NCI-H82 (cell line): ENCODE measurements around the gene EML4.
A peak's percentile ranks its signal among the peaks of the same experiment; 100 is the strongest.
"Not testable (repeated sequence)": the region's sequence is repeated elsewhere in the genome, so short reads cannot be mapped to it uniquely, and the experiment has no call there.

Experiments
- DNase-seq: peaks from one replicate; lab custom pipeline; 2025; lab: John Stamatoyannopoulos, UW

EML4 gene

GRCh38 chr2:42169100-42169873, at the start of gene EML4:
EML4 (plus strand) TSS chr2:42169353; CDS start chr2:42169612, 259 bp downstream.
- DNase-seq = peak; percentile 93

GRCh38 chr2:42123426-42123825, 45.7 kb upstream of the EML4 start:
- DNase-seq = no peak

- DNase-seq = no peak
Observed at GRCh38 chr2:42124011-42124785, 45.0 kb upstream of the EML4 start.

- peak; percentile 67 for DNase-seq
Observed at GRCh38 chr2:42125841-42126594, 43.1 kb upstream of the EML4 start.

GRCh38 chr2:42126873-42127272, 42.3 kb upstream of the EML4 start:
- DNase-seq = not testable (repeated sequence)

GRCh38 chr2:42127425-42128424, 41.4 kb upstream of the EML4 start:
- DNase-seq = no peak

- DNase-seq = peak; percentile 66
Observed at GRCh38 chr2:42128721-42129486, 40.2 kb upstream of the EML4 start.

- no peak for DNase-seq
Observed at GRCh38 chr2:42129487-42129852, 39.7 kb upstream of the EML4 start.

GRCh38 chr2:42129947-42130346, 39.2 kb upstream of the EML4 start:
- DNase-seq = no peak

GRCh38 chr2:42130858-42131257, 38.3 kb upstream of the EML4 start:
- DNase-seq = not testable (repeated sequence)

GRCh38 chr2:42132191-42132965, 36.8 kb upstream of the EML4 start:
- no peak for DNase-seq

GRCh38 chr2:42132966-42133641, 36.0 kb upstream of the EML4 start:
- DNase-seq = peak; percentile 92

- DNase-seq = peak; percentile 31
Observed at GRCh38 chr2:42133771-42134195, 35.4 kb upstream of the EML4 start.

GRCh38 chr2:42134401-42134932, 34.7 kb upstream of the EML4 start:
- not testable (repeated sequence) for DNase-seq

GRCh38 chr2:42135381-42136312, 33.5 kb upstream of the EML4 start:
- no peak for DNase-seq

- no peak for DNase-seq
Observed at GRCh38 chr2:42136782-42137124, 32.4 kb upstream of the EML4 start.

GRCh38 chr2:42137125-42137841, 31.9 kb upstream of the EML4 start:
- DNase-seq = no peak
